Activated CD4-positive, alpha-beta memory T cell treated with anti-CD3 and anti-CD28 coated beads for 36 hours (primary cell): ENCODE data around the gene ADGRG3. TPM values are rescaled to one million over a fixed set of nuclear protein-coding genes. Genes with fewer than 3 reads are reported as not detected.
A peak's percentile ranks its signal among the peaks of the same experiment; 100 is the strongest.

ENCODE experiments used
- CTCF ChIA-PET: fragments of 350-600 bp; sonication (Branson Sonifier 250); formaldehyde crosslinking; loops from one replicate; lab custom pipeline; 2021; ENCODE audit warnings: antibody characterized with exemption, inconsistent platforms; lab: Charles Lee
- POLR2A ChIA-PET: fragments of 350-600 bp; sonication (Branson Sonifier 250); formaldehyde crosslinking; loops from one replicate; lab custom pipeline; 2021; ENCODE audit warnings: antibody characterized with exemption; lab: Charles Lee
- DNase-seq: peaks from one replicate; pipeline ENCODE4 v3.0.0-alpha.2; 2020
- H3K27ac Mint-ChIP-seq: one replicate; pipeline ENCODE4 v1.8.0; 2021; ENCODE audit warnings: mixed read lengths
- H3K27me3 Mint-ChIP-seq: one replicate; pipeline ENCODE4 v1.8.0; 2021; ENCODE audit warnings: mixed read lengths
- H3K36me3 Mint-ChIP-seq: one replicate; pipeline ENCODE4 v1.8.0; 2021; ENCODE audit warnings: mixed read lengths
- H3K4me1 Mint-ChIP-seq: one replicate; pipeline ENCODE4 v1.8.0; 2021; ENCODE audit warnings: low read depth, mixed read lengths
- H3K4me3 Mint-ChIP-seq: one replicate; pipeline ENCODE4 v1.8.0; 2021; ENCODE audit warnings: mild to moderate bottlenecking, mixed read lengths
- H3K9me3 Mint-ChIP-seq: one replicate; pipeline ENCODE4 v1.8.0; 2021; ENCODE audit warnings: mixed read lengths
- intact Hi-C: fragments of 100-400 bp; cut with micrococcal nuclease; formaldehyde crosslinking; loops from one replicate; pipeline ENCODE4 v1.15.1; 2023
- total RNA-seq, 2 experiments: library from RNA; stranded (reverse); gene quantifications; one replicate each; pipeline ENCODE4 v1.2.3, GENCODE V29; 2021

ADGRG3 gene
- total RNA-seq, 2 experiments from 2014 or later, result not detected

- intact Hi-C loops, result no loop called here
- no peak overlapping the region for H3K4me3 Mint-ChIP-seq
- no peak for DNase-seq
- H3K4me1 Mint-ChIP-seq, result no peaks in the 10 kb centered on the region
- no peaks in the 10 kb centered on the region for H3K9me3 Mint-ChIP-seq
- CTCF ChIA-PET, result interaction anchor here (0.6 to 1.3 kb wide), 2 partner anchors 34 to 734 kb away, joined by 3 read pairs; no protein-coding TSS in a partner anchor
- no peak overlapping the region for H3K27ac Mint-ChIP-seq
- POLR2A ChIA-PET, result no interaction called here
- no peaks in the 10 kb centered on the region for H3K36me3 Mint-ChIP-seq
- H3K27me3 Mint-ChIP-seq, result no peaks in the 10 kb centered on the region
Measured at GRCh38 chr16:57681950-57682728, 14.0 kb downstream of the ADGRG3 start.

- no peak for DNase-seq
- Mint-ChIP-seq H3K9me3 (no peaks in the 10 kb centered on the region), H3K4me1 (no peaks in the 10 kb centered on the region), H3K27ac (no peak overlapping the region), H3K36me3 (no peaks in the 10 kb centered on the region), H3K4me3 (no peak overlapping the region), H3K27me3 (no peaks in the 10 kb centered on the region)
- ChIA-PET POLR2A (interaction anchor here (0.5 kb wide), 1 partner anchor 11 kb away, joined by 4 read pairs; no protein-coding TSS in a partner anchor), CTCF (no interaction called here)
- intact Hi-C loops, result no loop called here
Measured at GRCh38 chr16:57682809-57683635, 14.9 kb downstream of the ADGRG3 start.

GRCh38 chr16:57683636-57684545, 15.8 kb downstream of the ADGRG3 start:
- POLR2A ChIA-PET, result interaction anchor here (0.5 kb wide), 1 partner anchor 12 kb away, joined by 4 read pairs; no protein-coding TSS in a partner anchor
- Mint-ChIP-seq H3K9me3 (no peaks in the 10 kb centered on the region), H3K27me3 (no peaks in the 10 kb centered on the region), H3K4me1 (no peaks in the 10 kb centered on the region), H3K36me3 (no peaks in the 10 kb centered on the region), H3K27ac (no peak overlapping the region), H3K4me3 (no peak overlapping the region)
- no peak for DNase-seq
- intact Hi-C loops, result no loop called here
- CTCF ChIA-PET, result no interaction called here

- Mint-ChIP-seq H3K4me1 (peaks cover 7% of the 10 kb centered on the region), H3K4me3 (no peak overlapping the region), H3K9me3 (no peaks in the 10 kb centered on the region), H3K27me3 (no peaks in the 10 kb centered on the region), H3K27ac (no peak overlapping the region), H3K36me3 (no peaks in the 10 kb centered on the region)
- ChIA-PET CTCF (no interaction called here), POLR2A (no interaction called here)
- no peak for DNase-seq
- intact Hi-C loops, result no loop called here
Measured at GRCh38 chr16:57684626-57685358, 16.7 kb downstream of the ADGRG3 start.

- peaks cover 11% of the 10 kb centered on the region for H3K4me1 Mint-ChIP-seq
- DNase-seq, result no peak
- H3K36me3 Mint-ChIP-seq, result no peaks in the 10 kb centered on the region
- H3K27ac Mint-ChIP-seq, result no peak overlapping the region
- H3K4me3 Mint-ChIP-seq, result no peak overlapping the region
- no peaks in the 10 kb centered on the region for H3K27me3 Mint-ChIP-seq
- no peaks in the 10 kb centered on the region for H3K9me3 Mint-ChIP-seq
- intact Hi-C loops, result no loop called here
- CTCF ChIA-PET, result no interaction called here
- POLR2A ChIA-PET, result no interaction called here
Measured at GRCh38 chr16:57685633-57686032, 17.5 kb downstream of the ADGRG3 start.

- Mint-ChIP-seq H3K36me3 (no peaks in the 10 kb centered on the region), H3K4me3 (no peak overlapping the region), H3K27me3 (no peaks in the 10 kb centered on the region), H3K9me3 (no peaks in the 10 kb centered on the region), H3K4me1 (peaks cover 11% of the 10 kb centered on the region), H3K27ac (no peak overlapping the region)
- DNase-seq, result no peak
- CTCF ChIA-PET, result no interaction called here
- POLR2A ChIA-PET, result no interaction called here
- intact Hi-C loops, result no loop called here
Measured at GRCh38 chr16:57686577-57686976, 18.5 kb downstream of the ADGRG3 start.

- H3K4me3 Mint-ChIP-seq, result no peak overlapping the region
- intact Hi-C loops, result no loop called here
- ChIA-PET POLR2A (no interaction called here), CTCF (no interaction called here)
- H3K27me3 Mint-ChIP-seq, result no peaks in the 10 kb centered on the region
- no peaks in the 10 kb centered on the region for H3K36me3 Mint-ChIP-seq
- H3K4me1 Mint-ChIP-seq, result peaks cover 11% of the 10 kb centered on the region
- no peak for DNase-seq
- no peaks in the 10 kb centered on the region for H3K9me3 Mint-ChIP-seq
- no peak overlapping the region for H3K27ac Mint-ChIP-seq
Measured at GRCh38 chr16:57687363-57687929, 19.3 kb downstream of the ADGRG3 start.

GRCh38 chr16:57688487-57688986, 20.4 kb downstream of the ADGRG3 start:
- Mint-ChIP-seq H3K4me1 (peaks cover 11% of the 10 kb centered on the region), H3K4me3 (no peak overlapping the region), H3K27ac (no peak overlapping the region), H3K27me3 (no peaks in the 10 kb centered on the region), H3K9me3 (no peaks in the 10 kb centered on the region), H3K36me3 (no peaks in the 10 kb centered on the region)
- no peak for DNase-seq
- intact Hi-C loops, result no loop called here
- ChIA-PET CTCF (no interaction called here), POLR2A (no interaction called here)

- Mint-ChIP-seq H3K9me3 (no peaks in the 10 kb centered on the region), H3K27me3 (no peaks in the 10 kb centered on the region), H3K4me3 (no peak overlapping the region), H3K4me1 (peaks cover 11% of the 10 kb centered on the region), H3K36me3 (no peaks in the 10 kb centered on the region), H3K27ac (no peak overlapping the region)
- DNase-seq, result no peak
- intact Hi-C loops, result no loop called here
- ChIA-PET CTCF (no interaction called here), POLR2A (no interaction called here)
Measured at GRCh38 chr16:57688987-57689761, 21.1 kb downstream of the ADGRG3 start.

- Mint-ChIP-seq H3K36me3 (no peaks in the 10 kb centered on the region), H3K27ac (no peak overlapping the region), H3K9me3 (no peaks in the 10 kb centered on the region), H3K4me3 (no peak overlapping the region), H3K27me3 (no peaks in the 10 kb centered on the region), H3K4me1 (peaks cover 14% of the 10 kb centered on the region)
- ChIA-PET CTCF (no interaction called here), POLR2A (no interaction called here)
- peak; percentile 45 for DNase-seq
- intact Hi-C loops, result no loop called here
Measured at GRCh38 chr16:57689762-57690558, 21.9 kb downstream of the ADGRG3 start.
